ENCODE data around the gene SLC4A2. TPM values are rescaled to one million over a fixed set of nuclear protein-coding genes. Genes with fewer than 3 reads are reported as not detected.

SLC4A2 gene
- total RNA-seq, 1 experiment from 2014 or later, result 249 TPM

DNA sequence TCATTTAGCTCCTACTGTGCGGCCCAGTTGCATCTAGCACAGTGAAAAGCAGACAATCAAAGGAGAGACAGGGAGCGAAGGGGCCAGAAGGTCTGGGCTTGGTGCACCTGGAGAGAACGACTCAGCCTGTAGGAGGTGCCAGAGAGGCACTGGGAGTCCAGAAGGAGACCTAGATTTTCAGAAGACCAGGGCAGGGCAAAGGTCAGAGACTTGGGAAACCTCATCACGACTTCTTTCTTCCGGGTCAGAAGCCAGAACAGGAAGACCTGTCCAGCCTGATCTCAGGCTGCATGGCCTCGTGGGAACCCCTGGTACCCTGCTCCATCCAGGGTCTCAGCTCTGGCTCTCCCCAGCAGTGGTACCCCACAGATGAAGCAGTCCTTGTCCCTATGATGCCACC, 32.0 kb downstream of the SLC4A2 start:
- no TSS peak for BruUV-seq (replicated peaks)
- Histone ChIP-seq H3K4me3 (ENCODE audit: low read depth, low read length) (no peak overlapping the region), H3K9me3 (no peaks in the 10 kb centered on the region), H3K27me3 (replicated peaks; ENCODE audit: control insufficient read depth, insufficient read depth, low read length) (no peaks in the 10 kb centered on the region), H3K36me3 (ENCODE audit: control insufficient read depth, insufficient read depth, low read length) (peaks cover 1% of the 10 kb centered on the region), H3K4me1 (peaks cover 12% of the 10 kb centered on the region; the same call in 1 of the 2 replicates)
- Mint-ChIP-seq H3K36me3 (ENCODE audit: insufficient read depth, unreplicated experiment) (peaks cover 25% of the 10 kb centered on the region), H3K9me3 (ENCODE audit: unreplicated experiment) (no peaks in the 10 kb centered on the region), H3K4me1 (ENCODE audit: low read depth, unreplicated experiment) (peaks cover 22% of the 10 kb centered on the region), H3K4me3 (ENCODE audit: unreplicated experiment) (peak overlapping the region; percentile 7), H3K27ac (ENCODE audit: unreplicated experiment) (peak overlapping the region; percentile 37), H3K27me3 (ENCODE audit: insufficient read depth, unreplicated experiment) (no peaks in the 10 kb centered on the region)
- peak; percentile 80 to 83 for DNase-seq
- TF ChIP-seq CTCF (IDR thresholded peaks at IDR 0.05; ENCODE audit: insufficient read depth in 1 of 2, low read depth in 1 of 2, low read length in 1 of 2, severe bottlenecking in 1 of 2, unreplicated experiment in 1 of 2), result peak; percentile 72 to 81
- intact Hi-C loops (cut with micrococcal nuclease; ENCODE audit: unreplicated experiment), result loop anchor here (1.0 kb wide), 1 partner anchor 20 kb away; no protein-coding TSS in a partner anchor
- CTCF ChIA-PET, result interaction anchor here (0.8 kb wide), 1 partner anchor 63 kb away, joined by 5 read pairs; the partner anchor contains the start of gene ABCB8
- POLR2A ChIA-PET, result no interaction called here

GRCh38 chr7:151091988-151092387, 32.6 kb downstream of the SLC4A2 start:
- peaks cover 1% of the 10 kb centered on the region for H3K36me3 ChIP-seq (ENCODE audit: control insufficient read depth, insufficient read depth, low read length)
- H3K9me3 ChIP-seq, result no peaks in the 10 kb centered on the region
- Mint-ChIP-seq H3K27ac (ENCODE audit: unreplicated experiment) (no peak overlapping the region), H3K9me3 (ENCODE audit: unreplicated experiment) (no peaks in the 10 kb centered on the region), H3K36me3 (ENCODE audit: insufficient read depth, unreplicated experiment) (peaks cover 31% of the 10 kb centered on the region), H3K27me3 (ENCODE audit: insufficient read depth, unreplicated experiment) (no peaks in the 10 kb centered on the region), H3K4me3 (ENCODE audit: unreplicated experiment) (no peak overlapping the region), H3K4me1 (ENCODE audit: low read depth, unreplicated experiment) (peaks cover 22% of the 10 kb centered on the region)
- intact Hi-C loops (cut with micrococcal nuclease; ENCODE audit: unreplicated experiment), result loop anchor here (1.0 kb wide), 1 partner anchor 19 kb away; no protein-coding TSS in a partner anchor
- POLR2A ChIA-PET, result no interaction called here
- no peak overlapping the region for H3K4me3 ChIP-seq (ENCODE audit: low read depth, low read length)
- TF ChIP-seq CTCF (IDR thresholded peaks at IDR 0.05; ENCODE audit: insufficient read depth in 1 of 2, low read depth in 1 of 2, low read length in 1 of 2, severe bottlenecking in 1 of 2, unreplicated experiment in 1 of 2), result no peak
- H3K4me1 ChIP-seq, result peaks cover 12% of the 10 kb centered on the region; the same call in 1 of the 2 replicates
- CTCF ChIA-PET, result interaction anchor here (0.8 kb wide), 1 partner anchor 63 kb away, joined by 5 read pairs; the partner anchor contains the start of gene ABCB8
- no TSS peak for BruUV-seq (replicated peaks)
- H3K27me3 ChIP-seq (replicated peaks; ENCODE audit: control insufficient read depth, insufficient read depth, low read length), result no peaks in the 10 kb centered on the region
- DNase-seq, result no peak

DNA sequence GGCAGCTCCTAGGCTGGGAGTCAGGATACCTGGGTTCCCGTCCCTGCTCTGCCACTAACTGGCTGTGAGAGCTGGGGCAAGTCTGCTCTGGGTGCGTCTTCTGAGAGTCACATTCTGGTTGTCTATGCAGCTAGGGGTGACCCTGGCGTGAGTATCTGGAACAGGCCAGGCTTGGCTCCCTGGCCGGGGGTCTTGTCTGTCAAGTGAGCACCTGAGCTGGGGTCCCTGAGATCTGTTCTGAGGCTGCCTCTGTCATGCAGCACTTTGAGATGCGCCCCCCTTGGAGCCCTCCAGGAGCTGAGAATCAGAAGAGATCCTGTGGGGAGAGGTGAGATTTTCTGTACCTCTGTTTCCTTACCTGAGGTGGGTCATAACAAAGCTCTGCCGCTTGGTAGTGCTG, 34.4 kb downstream of the SLC4A2 start:
- Mint-ChIP-seq H3K27ac (ENCODE audit: unreplicated experiment) (no peak overlapping the region), H3K36me3 (ENCODE audit: insufficient read depth, unreplicated experiment) (peaks cover 30% of the 10 kb centered on the region), H3K4me3 (ENCODE audit: unreplicated experiment) (no peak overlapping the region), H3K9me3 (ENCODE audit: unreplicated experiment) (no peaks in the 10 kb centered on the region), H3K4me1 (ENCODE audit: low read depth, unreplicated experiment) (peaks cover 20% of the 10 kb centered on the region), H3K27me3 (ENCODE audit: insufficient read depth, unreplicated experiment) (no peaks in the 10 kb centered on the region)
- ChIA-PET POLR2A (interaction anchor here (1.5 kb wide), 1 partner anchor 31 kb away, joined by 8 read pairs; no protein-coding TSS in a partner anchor), CTCF (no interaction called here)
- DNase-seq, result no peak
- Histone ChIP-seq H3K4me3 (ENCODE audit: low read depth, low read length) (no peak overlapping the region), H3K4me1 (0 out of 2 replicates have a peak, but pooled peaks cover 3% of the 10 kb centered on the region), H3K36me3 (ENCODE audit: control insufficient read depth, insufficient read depth, low read length) (peaks cover 1% of the 10 kb centered on the region), H3K27me3 (replicated peaks; ENCODE audit: control insufficient read depth, insufficient read depth, low read length) (no peaks in the 10 kb centered on the region), H3K9me3 (no peaks in the 10 kb centered on the region)
- TF ChIP-seq CTCF (IDR thresholded peaks at IDR 0.05; ENCODE audit: insufficient read depth in 1 of 2, low read depth in 1 of 2, low read length in 1 of 2, severe bottlenecking in 1 of 2, unreplicated experiment in 1 of 2), result no peak
- intact Hi-C loops (cut with micrococcal nuclease; ENCODE audit: unreplicated experiment), result no loop called here
- BruUV-seq (replicated peaks), result no TSS peak

All from Caco-2 (cell line).